ENCODE data around the gene GALNT14.

Gene GALNT14

DNA sequence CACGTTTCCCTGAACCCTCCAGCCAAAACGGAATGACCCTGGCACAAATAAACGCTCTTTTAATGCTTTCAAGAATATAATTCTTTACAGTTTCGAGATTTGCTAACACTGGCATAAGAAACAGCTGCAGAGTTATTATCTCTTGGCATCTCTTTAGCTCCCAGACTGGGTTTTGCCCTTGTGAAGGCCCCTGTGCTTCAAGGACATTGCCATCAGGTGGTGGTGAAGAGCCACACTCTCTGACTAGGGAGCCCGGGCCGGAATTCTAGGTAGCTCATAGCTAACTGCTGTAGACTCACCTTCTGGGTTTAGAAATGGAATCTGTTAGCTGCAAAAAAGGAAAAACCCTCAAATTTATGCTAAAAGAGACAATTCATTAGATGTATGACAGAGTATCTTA lies 13.3 kb upstream of the GALNT14 start:
- H3K4me2 ChIP-seq (ENCODE audit: low read length), result no peak overlapping the region
- TF ChIP-seq, protein P1, sequence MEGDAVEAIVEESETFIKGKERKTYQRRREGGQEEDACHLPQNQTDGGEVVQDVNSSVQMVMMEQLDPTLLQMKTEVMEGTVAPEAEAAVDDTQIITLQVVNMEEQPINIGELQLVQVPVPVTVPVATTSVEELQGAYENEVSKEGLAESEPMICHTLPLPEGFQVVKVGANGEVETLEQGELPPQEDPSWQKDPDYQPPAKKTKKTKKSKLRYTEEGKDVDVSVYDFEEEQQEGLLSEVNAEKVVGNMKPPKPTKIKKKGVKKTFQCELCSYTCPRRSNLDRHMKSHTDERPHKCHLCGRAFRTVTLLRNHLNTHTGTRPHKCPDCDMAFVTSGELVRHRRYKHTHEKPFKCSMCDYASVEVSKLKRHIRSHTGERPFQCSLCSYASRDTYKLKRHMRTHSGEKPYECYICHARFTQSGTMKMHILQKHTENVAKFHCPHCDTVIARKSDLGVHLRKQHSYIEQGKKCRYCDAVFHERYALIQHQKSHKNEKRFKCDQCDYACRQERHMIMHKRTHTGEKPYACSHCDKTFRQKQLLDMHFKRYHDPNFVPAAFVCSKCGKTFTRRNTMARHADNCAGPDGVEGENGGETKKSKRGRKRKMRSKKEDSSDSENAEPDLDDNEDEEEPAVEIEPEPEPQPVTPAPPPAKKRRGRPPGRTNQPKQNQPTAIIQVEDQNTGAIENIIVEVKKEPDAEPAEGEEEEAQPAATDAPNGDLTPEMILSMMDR (IDR thresholded peaks at IDR 0.05), result no peak
- H3K27me3 ChIP-seq (ENCODE audit: control insufficient read depth, insufficient read depth, low read length), result no peaks in the 10 kb centered on the region
- H3K9ac ChIP-seq, result no peak overlapping the region
- H3K79me2 ChIP-seq, result no peaks in the 10 kb centered on the region
- H3K4me3 ChIP-seq (ENCODE audit: low read depth, low read length), result no peak overlapping the region
- no peak overlapping the region for H3K27ac ChIP-seq
- H3K4me1 ChIP-seq, result no peaks in the 10 kb centered on the region
- no peaks in the 10 kb centered on the region for H3K36me3 ChIP-seq (ENCODE audit: control insufficient read depth, insufficient read depth, low read length)
- H2AFZ ChIP-seq, result no peak overlapping the region
- no peaks in the 10 kb centered on the region for H3K9me3 ChIP-seq (ENCODE audit: control insufficient read depth, low read length)

DNA sequence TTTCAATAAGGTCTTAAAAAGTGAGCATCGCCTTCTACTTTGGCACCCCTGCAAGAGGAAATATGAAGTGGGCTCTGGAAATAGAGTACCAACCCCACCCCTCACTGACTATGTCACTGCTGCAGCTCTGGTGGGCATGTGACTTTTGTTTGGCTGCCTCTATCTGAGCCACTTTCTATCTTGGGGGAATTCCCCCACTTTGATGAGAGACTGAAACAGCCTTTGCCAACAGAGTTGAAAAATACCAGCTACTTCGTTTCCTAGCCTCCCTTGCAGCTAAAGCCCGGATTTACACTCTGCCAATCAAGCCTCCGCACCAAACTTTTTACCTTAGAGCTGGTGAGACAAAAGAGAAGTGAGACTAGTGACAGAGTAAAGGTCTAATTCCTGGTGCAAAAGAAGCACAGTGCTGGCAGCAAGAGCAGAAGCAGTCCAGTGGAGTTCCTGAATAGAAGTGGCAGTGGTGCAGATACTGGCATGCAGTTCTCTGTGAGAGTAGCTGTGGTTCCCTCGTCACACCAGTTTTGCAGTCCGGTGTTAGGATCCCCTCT lies 12.0 kb upstream of the GALNT14 start:
- Histone ChIP-seq H3K4me2 (ENCODE audit: low read length) (no peak overlapping the region), H3K27ac (no peak overlapping the region), H3K79me2 (no peaks in the 10 kb centered on the region), H3K4me3 (ENCODE audit: low read depth, low read length) (no peak overlapping the region), H2AFZ (no peak overlapping the region), H3K4me1 (no peaks in the 10 kb centered on the region), H3K9ac (no peak overlapping the region), H3K9me3 (ENCODE audit: control insufficient read depth, low read length) (no peaks in the 10 kb centered on the region), H3K27me3 (ENCODE audit: control insufficient read depth, insufficient read depth, low read length) (no peaks in the 10 kb centered on the region), H3K36me3 (ENCODE audit: control insufficient read depth, insufficient read depth, low read length) (no peaks in the 10 kb centered on the region)
- TF ChIP-seq, protein P1 (IDR thresholded peaks at IDR 0.05), result no peak

DNA sequence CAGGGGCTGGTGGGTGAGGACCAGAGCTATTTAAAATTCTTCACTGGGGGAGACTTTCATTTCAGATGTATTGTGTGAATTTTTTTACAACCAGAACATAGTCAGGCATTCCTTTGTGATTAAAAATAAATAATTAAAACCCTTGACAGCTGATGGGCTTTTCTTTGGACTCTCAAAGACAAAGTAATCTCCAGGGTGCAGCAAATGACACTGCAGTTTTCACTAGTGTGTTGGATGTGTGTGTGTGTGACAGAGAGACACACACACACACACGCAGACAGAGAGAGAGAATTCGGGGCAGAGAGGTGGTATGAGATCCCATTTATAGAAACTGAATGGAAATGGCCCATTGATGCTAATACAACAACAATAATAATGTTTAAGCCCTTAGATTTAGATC lies 10.3 kb upstream of the GALNT14 start:
- Histone ChIP-seq H3K79me2 (no peaks in the 10 kb centered on the region), H3K27ac (no peak overlapping the region), H3K4me1 (no peaks in the 10 kb centered on the region), H2AFZ (no peak overlapping the region), H3K36me3 (ENCODE audit: control insufficient read depth, insufficient read depth, low read length) (no peaks in the 10 kb centered on the region), H3K27me3 (ENCODE audit: control insufficient read depth, insufficient read depth, low read length) (no peaks in the 10 kb centered on the region), H3K4me2 (ENCODE audit: low read length) (no peak overlapping the region), H3K9me3 (ENCODE audit: control insufficient read depth, low read length) (no peaks in the 10 kb centered on the region), H3K9ac (no peak overlapping the region), H3K4me3 (ENCODE audit: low read depth, low read length) (no peak overlapping the region)
- TF ChIP-seq, protein P1 (IDR thresholded peaks at IDR 0.05), result no peak

DNA sequence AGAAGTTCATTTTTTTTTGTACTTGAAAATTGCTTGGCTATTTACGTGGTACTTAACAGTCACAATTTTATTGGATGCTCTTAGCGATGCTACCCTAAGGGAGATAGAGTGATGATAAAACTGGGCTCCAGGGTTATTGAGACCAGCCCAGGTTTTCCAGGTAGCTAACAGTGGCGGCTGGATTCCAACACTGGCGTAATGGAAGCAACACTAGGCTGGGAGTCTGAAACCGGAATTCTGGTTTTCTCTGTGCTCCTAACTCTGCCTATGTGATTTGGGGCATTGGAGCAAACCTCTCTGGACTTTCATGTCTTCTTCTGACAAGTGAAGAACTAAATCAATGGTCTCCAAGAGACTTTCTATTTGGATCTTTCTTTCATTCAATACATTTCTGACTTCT lies 9.4 kb upstream of the GALNT14 start:
- TF ChIP-seq, protein P1 (IDR thresholded peaks at IDR 0.05), result no peak
- H3K4me3 ChIP-seq (ENCODE audit: low read depth, low read length), result no peak overlapping the region
- H3K9me3 ChIP-seq (ENCODE audit: control insufficient read depth, low read length), result no peaks in the 10 kb centered on the region
- no peaks in the 10 kb centered on the region for H3K4me1 ChIP-seq
- H3K27ac ChIP-seq, result no peak overlapping the region
- H3K79me2 ChIP-seq, result no peaks in the 10 kb centered on the region
- no peaks in the 10 kb centered on the region for H3K36me3 ChIP-seq (ENCODE audit: control insufficient read depth, insufficient read depth, low read length)
- no peak overlapping the region for H2AFZ ChIP-seq
- H3K4me2 ChIP-seq (ENCODE audit: low read length), result no peak overlapping the region
- H3K9ac ChIP-seq, result no peak overlapping the region
- H3K27me3 ChIP-seq (ENCODE audit: control insufficient read depth, insufficient read depth, low read length), result no peaks in the 10 kb centered on the region

DNA sequence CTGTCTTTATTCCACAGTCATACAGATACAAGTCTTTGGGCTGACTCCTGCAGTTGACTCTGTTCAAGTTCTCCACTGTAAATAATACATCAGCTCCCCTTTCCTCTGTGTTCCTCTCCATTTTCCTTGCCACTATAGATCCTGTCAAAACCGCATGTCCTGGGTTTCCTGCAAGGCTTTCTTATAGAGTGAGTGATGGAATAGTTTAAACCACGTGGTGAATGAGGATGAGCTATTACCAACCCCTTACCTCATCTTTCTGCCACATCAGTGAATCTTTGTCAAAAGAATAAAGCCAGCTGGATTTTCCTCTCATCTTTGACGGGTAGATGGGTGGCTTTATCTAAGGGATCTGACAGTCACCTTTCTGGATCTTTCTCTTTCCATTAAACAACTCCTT lies 3.9 kb upstream of the GALNT14 start:
- Histone ChIP-seq H3K79me2 (no peaks in the 10 kb centered on the region), H3K27me3 (ENCODE audit: control insufficient read depth, insufficient read depth, low read length) (no peaks in the 10 kb centered on the region), H3K4me3 (ENCODE audit: low read depth, low read length) (no peak overlapping the region)

More for the DNA sequence above, 3.9 kb upstream of the GALNT14 start:
- no peak overlapping the region for H3K4me2 ChIP-seq (ENCODE audit: low read length)
- TF ChIP-seq, protein P1 (IDR thresholded peaks at IDR 0.05), result no peak
- no peaks in the 10 kb centered on the region for H3K4me1 ChIP-seq
- no peaks in the 10 kb centered on the region for H3K9me3 ChIP-seq (ENCODE audit: control insufficient read depth, low read length)
- H3K9ac ChIP-seq, result no peak overlapping the region
- H3K27ac ChIP-seq, result no peak overlapping the region
- no peak overlapping the region for H2AFZ ChIP-seq
- H3K36me3 ChIP-seq (ENCODE audit: control insufficient read depth, insufficient read depth, low read length), result no peaks in the 10 kb centered on the region

Data from parathyroid adenoma (tissue), 2 donors.